ENCODE measurements around the gene MIER1.

MIER1 gene

GRCh38 chr1:66929999-66930822 lies 5.4 kb downstream of the MIER1 start:
- H3K4me3 ChIP-seq (ENCODE audit: low read length), result peak overlapping the region; percentile 100
- no peak for TF ChIP-seq ZNF274 (IDR thresholded peaks at IDR 0.05; ENCODE audit: low read depth, low read length)

GRCh38 chr1:66930823-66931174 lies 6.0 kb downstream of the MIER1 start:
- TF ChIP-seq ZNF274 (IDR thresholded peaks at IDR 0.05; ENCODE audit: low read depth, low read length), result no peak
- H3K4me3 ChIP-seq (ENCODE audit: low read length), result peak overlapping the region; percentile 100

- no peak for TF ChIP-seq ZNF274 (IDR thresholded peaks at IDR 0.05; ENCODE audit: low read depth, low read length)
- H3K4me3 ChIP-seq (ENCODE audit: low read length), result peak overlapping the region; percentile 100; the same call in 1 of the 2 replicates
Measured at GRCh38 chr1:66931590-66931989, 6.8 kb downstream of the MIER1 start.

- TF ChIP-seq ZNF274 (IDR thresholded peaks at IDR 0.05; ENCODE audit: low read depth, low read length), result no peak
- H3K4me3 ChIP-seq (ENCODE audit: low read length), result peak overlapping the region; percentile 100; the same call in 1 of the 2 replicates
Measured at GRCh38 chr1:66932291-66932690, 7.5 kb downstream of the MIER1 start.

- peak overlapping the region; percentile 100 for H3K4me3 ChIP-seq (ENCODE audit: low read length)
- no peak for TF ChIP-seq ZNF274 (IDR thresholded peaks at IDR 0.05; ENCODE audit: low read depth, low read length)
Measured at GRCh38 chr1:66933887-66934700, 9.3 kb downstream of the MIER1 start.

- no peak for TF ChIP-seq ZNF274 (IDR thresholded peaks at IDR 0.05; ENCODE audit: low read depth, low read length)
- H3K4me3 ChIP-seq (ENCODE audit: low read length), result no peak overlapping the region
Measured at GRCh38 chr1:66937529-66938234, 12.9 kb downstream of the MIER1 start.

- no peak overlapping the region for H3K4me3 ChIP-seq (ENCODE audit: low read length)
- no peak for TF ChIP-seq ZNF274 (IDR thresholded peaks at IDR 0.05; ENCODE audit: low read depth, low read length)
Measured at GRCh38 chr1:66938613-66939012, 13.8 kb downstream of the MIER1 start.

GRCh38 chr1:66940981-66941380 lies 16.2 kb downstream of the MIER1 start:
- no peak overlapping the region for H3K4me3 ChIP-seq (ENCODE audit: low read length)
- TF ChIP-seq ZNF274 (IDR thresholded peaks at IDR 0.05; ENCODE audit: low read depth, low read length), result no peak

GRCh38 chr1:66943361-66943969 lies 18.7 kb downstream of the MIER1 start:
- no peak overlapping the region for H3K4me3 ChIP-seq (ENCODE audit: low read length)
- no peak for TF ChIP-seq ZNF274 (IDR thresholded peaks at IDR 0.05; ENCODE audit: low read depth, low read length)

- no peak overlapping the region for H3K4me3 ChIP-seq (ENCODE audit: low read length)
- TF ChIP-seq ZNF274 (IDR thresholded peaks at IDR 0.05; ENCODE audit: low read depth, low read length), result no peak
Measured at GRCh38 chr1:66944330-66945274, 19.8 kb downstream of the MIER1 start.

- H3K4me3 ChIP-seq (ENCODE audit: low read length), result no peak overlapping the region
- TF ChIP-seq ZNF274 (IDR thresholded peaks at IDR 0.05; ENCODE audit: low read depth, low read length), result no peak
Measured at GRCh38 chr1:66945316-66945715, 20.5 kb downstream of the MIER1 start.

- TF ChIP-seq ZNF274 (IDR thresholded peaks at IDR 0.05; ENCODE audit: low read depth, low read length), result no peak
Measured at GRCh38 chr1:66947267-66947666, 22.5 kb downstream of the MIER1 start.

GRCh38 chr1:66951513-66951912 lies 26.7 kb downstream of the MIER1 start:
- TF ChIP-seq ZNF274 (IDR thresholded peaks at IDR 0.05; ENCODE audit: low read depth, low read length), result no peak
- no peak overlapping the region for H3K4me3 ChIP-seq (ENCODE audit: low read length)

More at GRCh38 chr1:66947267-66947666, 22.5 kb downstream of the MIER1 start:
- H3K4me3 ChIP-seq (ENCODE audit: low read length), result no peak overlapping the region

Measured in GM08714 (cell line).